Caco-2 (cell line): ENCODE results near the gene TMEM182. TPM values are rescaled to one million over a fixed set of nuclear protein-coding genes. Genes with fewer than 3 reads are reported as not detected.

Experiments used
- BruUV-seq: library from RNA; stranded (reverse); fragments of 400-500 nt; replicated peaks from 2 replicates; lab custom pipeline; 2021; lab: Mats Ljungman, UMichigan
- CTCF ChIA-PET: fragments of 300-600 bp; sonication (Branson Sonifier 250); formaldehyde crosslinking; loops from one replicate; lab custom pipeline; 2022; ENCODE audit warnings: antibody characterized with exemption; lab: Charles Lee
- POLR2A ChIA-PET: fragments of 300-600 bp; sonication (Branson Sonifier 250); formaldehyde crosslinking; loops from one replicate; lab custom pipeline; 2022; ENCODE audit warnings: antibody characterized with exemption; lab: Charles Lee
- DNase-seq, 2 experiments: peaks; one replicate each; pipeline versions ENCODE4 v3.0.0 to v3.0.0-alpha.2; 2020 to 2022
- H3K27me3 ChIP-seq: replicated peaks from 2 replicates; pipeline ENCODE4 v1.6.0; 2011; ENCODE audit warnings: low read length; ENCODE audit not compliant: control insufficient read depth, insufficient read depth
- H3K36me3 ChIP-seq: 2 replicates; pipeline ENCODE4 v1.5.1; 2011; ENCODE audit warnings: low read length; ENCODE audit not compliant: control insufficient read depth, insufficient read depth
- H3K4me1 ChIP-seq: fragments of 250-450 bp; sonication (Bioruptor Pico); 2 replicates; pipeline ENCODE4 v1.5.1; 2020; ENCODE audit warnings: mild to moderate bottlenecking
- H3K4me3 ChIP-seq: 2 replicates; pipeline ENCODE4 v1.5.1; 2011; ENCODE audit warnings: low read depth, mild to moderate bottlenecking, control low read depth, low read length
- H3K9me3 ChIP-seq: fragments of 250-450 bp; sonication (Bioruptor Pico); 2 replicates; pipeline ENCODE4 v1.5.1; 2020; ENCODE audit warnings: mild to moderate bottlenecking, moderate library complexity
- H3K27ac Mint-ChIP-seq: one replicate; pipeline ENCODE4 v1.8.0; 2022; ENCODE audit warnings: mixed read lengths; ENCODE audit not compliant: unreplicated experiment
- H3K27me3 Mint-ChIP-seq: one replicate; pipeline ENCODE4 v1.8.0; 2022; ENCODE audit warnings: mixed read lengths; ENCODE audit not compliant: insufficient read depth, unreplicated experiment
- H3K36me3 Mint-ChIP-seq: one replicate; pipeline ENCODE4 v1.8.0; 2022; ENCODE audit warnings: mild to moderate bottlenecking, mixed read lengths; ENCODE audit not compliant: insufficient read depth, unreplicated experiment
- H3K4me1 Mint-ChIP-seq: one replicate; pipeline ENCODE4 v1.8.0; 2022; ENCODE audit warnings: low read depth, mixed read lengths; ENCODE audit not compliant: unreplicated experiment
- H3K4me3 Mint-ChIP-seq: one replicate; pipeline ENCODE4 v1.8.0; 2022; ENCODE audit warnings: mild to moderate bottlenecking, moderate library complexity, mixed read lengths; ENCODE audit not compliant: unreplicated experiment
- H3K9me3 Mint-ChIP-seq: one replicate; pipeline ENCODE4 v1.8.0; 2022; ENCODE audit warnings: mixed read lengths; ENCODE audit not compliant: unreplicated experiment
- intact Hi-C: fragments of 100-400 bp; cut with micrococcal nuclease; formaldehyde crosslinking; loops from one replicate; pipeline ENCODE4 v1.10.0; 2022; ENCODE audit not compliant: unreplicated experiment
- total RNA-seq: library from RNA; stranded (reverse); gene quantifications from 2 replicates; pipeline ENCODE4 v1.2.3, GENCODE V29; 2022
- TF ChIP-seq, protein P1 (sequence below), 2 experiments: fragments of 200-600 bp in 1 of 2; IDR thresholded peaks; 1 replicate in 1 of 2; 2 replicates in 1 of 2; pipeline versions ENCODE4 v1.5.1 to v1.8.0; 2011 to 2022; ENCODE audit warnings: antibody characterized with exemption in 1 of 2, control low read depth in 1 of 2, inconsistent platforms in 1 of 2, low read depth in 1 of 2, low read length in 1 of 2, mild to moderate bottlenecking in 1 of 2, moderate library complexity in 1 of 2; ENCODE audit not compliant: insufficient read depth in 1 of 2, severe bottlenecking in 1 of 2, unreplicated experiment in 1 of 2

TMEM182 gene
- total RNA-seq, 1 experiment from 2014 or later, result 13.6 TPM

DNA sequence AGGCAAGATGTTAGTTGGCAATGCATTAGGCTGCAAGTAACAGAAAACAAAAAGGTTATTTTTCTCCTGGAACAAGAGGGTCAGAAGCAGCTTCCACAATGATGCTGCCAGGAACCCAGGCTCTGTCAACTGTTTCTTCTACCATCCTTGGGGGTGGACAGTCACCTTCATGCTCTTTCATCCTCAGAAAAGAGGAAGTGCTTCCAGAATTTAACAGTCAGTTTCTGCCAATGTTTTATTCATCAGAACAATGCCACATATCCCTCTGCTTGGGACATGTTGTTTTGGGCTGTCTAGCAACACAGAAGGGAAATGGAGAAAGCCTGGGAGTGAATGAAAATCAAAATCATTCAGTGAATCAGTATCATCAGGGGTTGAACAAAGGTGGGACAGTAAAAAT is 7.1 kb downstream of the TMEM182 start:
- Mint-ChIP-seq H3K4me1 (no peaks in the 10 kb centered on the region), H3K4me3 (no peak overlapping the region), H3K9me3 (no peaks in the 10 kb centered on the region), H3K36me3 (no peaks in the 10 kb centered on the region), H3K27ac (no peak overlapping the region), H3K27me3 (no peaks in the 10 kb centered on the region)
- Histone ChIP-seq H3K4me3 (no peak overlapping the region), H3K9me3 (no peaks in the 10 kb centered on the region), H3K36me3 (no peaks in the 10 kb centered on the region), H3K4me1 (no peaks in the 10 kb centered on the region), H3K27me3 (no peaks in the 10 kb centered on the region)
- TF ChIP-seq, protein P1, sequence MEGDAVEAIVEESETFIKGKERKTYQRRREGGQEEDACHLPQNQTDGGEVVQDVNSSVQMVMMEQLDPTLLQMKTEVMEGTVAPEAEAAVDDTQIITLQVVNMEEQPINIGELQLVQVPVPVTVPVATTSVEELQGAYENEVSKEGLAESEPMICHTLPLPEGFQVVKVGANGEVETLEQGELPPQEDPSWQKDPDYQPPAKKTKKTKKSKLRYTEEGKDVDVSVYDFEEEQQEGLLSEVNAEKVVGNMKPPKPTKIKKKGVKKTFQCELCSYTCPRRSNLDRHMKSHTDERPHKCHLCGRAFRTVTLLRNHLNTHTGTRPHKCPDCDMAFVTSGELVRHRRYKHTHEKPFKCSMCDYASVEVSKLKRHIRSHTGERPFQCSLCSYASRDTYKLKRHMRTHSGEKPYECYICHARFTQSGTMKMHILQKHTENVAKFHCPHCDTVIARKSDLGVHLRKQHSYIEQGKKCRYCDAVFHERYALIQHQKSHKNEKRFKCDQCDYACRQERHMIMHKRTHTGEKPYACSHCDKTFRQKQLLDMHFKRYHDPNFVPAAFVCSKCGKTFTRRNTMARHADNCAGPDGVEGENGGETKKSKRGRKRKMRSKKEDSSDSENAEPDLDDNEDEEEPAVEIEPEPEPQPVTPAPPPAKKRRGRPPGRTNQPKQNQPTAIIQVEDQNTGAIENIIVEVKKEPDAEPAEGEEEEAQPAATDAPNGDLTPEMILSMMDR (IDR thresholded peaks at IDR 0.05; ENCODE audit: insufficient read depth in 1 of 2, low read depth in 1 of 2, low read length in 1 of 2, severe bottlenecking in 1 of 2, unreplicated experiment in 1 of 2), result no peak
- ChIA-PET POLR2A (no interaction called here), CTCF (interaction anchor here (1.1 kb wide), 1 partner anchor 15 kb away, joined by 3 read pairs; no protein-coding TSS in a partner anchor)
- DNase-seq, result no peak
- intact Hi-C loops, result no loop called here
- BruUV-seq, result no TSS peak

DNA sequence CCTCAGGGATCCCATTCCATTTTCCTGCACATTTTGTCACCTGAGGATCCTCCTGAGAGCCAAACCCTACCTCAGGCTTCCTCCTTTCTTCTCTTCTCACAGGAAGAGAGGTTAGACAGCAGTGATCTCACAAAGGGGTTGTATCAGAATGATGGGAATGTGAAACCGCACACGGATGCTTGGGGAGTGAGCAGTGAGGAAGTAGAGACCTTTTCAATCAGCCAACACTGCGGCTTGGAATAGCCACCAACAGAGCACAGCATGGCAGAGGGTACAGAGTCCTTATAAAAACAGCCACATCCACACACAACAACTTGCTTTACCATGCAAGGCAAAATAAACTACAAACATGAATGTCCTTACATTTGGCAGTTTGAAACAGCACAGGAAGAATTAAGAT is 8.7 kb downstream of the TMEM182 start:
- Histone ChIP-seq H3K9me3 (no peaks in the 10 kb centered on the region), H3K4me3 (no peak overlapping the region), H3K36me3 (no peaks in the 10 kb centered on the region), H3K4me1 (no peaks in the 10 kb centered on the region), H3K27me3 (no peaks in the 10 kb centered on the region)
- TF ChIP-seq, protein P1 (IDR thresholded peaks at IDR 0.05; ENCODE audit: insufficient read depth in 1 of 2, low read depth in 1 of 2, low read length in 1 of 2, severe bottlenecking in 1 of 2, unreplicated experiment in 1 of 2), result no peak
- Mint-ChIP-seq H3K27me3 (no peaks in the 10 kb centered on the region), H3K4me1 (no peaks in the 10 kb centered on the region), H3K27ac (no peak overlapping the region), H3K9me3 (no peaks in the 10 kb centered on the region), H3K36me3 (no peaks in the 10 kb centered on the region), H3K4me3 (no peak overlapping the region)
- intact Hi-C loops, result no loop called here
- POLR2A ChIA-PET, result no interaction called here
- CTCF ChIA-PET, result no interaction called here
- DNase-seq, result no peak
- no TSS peak for BruUV-seq

DNA sequence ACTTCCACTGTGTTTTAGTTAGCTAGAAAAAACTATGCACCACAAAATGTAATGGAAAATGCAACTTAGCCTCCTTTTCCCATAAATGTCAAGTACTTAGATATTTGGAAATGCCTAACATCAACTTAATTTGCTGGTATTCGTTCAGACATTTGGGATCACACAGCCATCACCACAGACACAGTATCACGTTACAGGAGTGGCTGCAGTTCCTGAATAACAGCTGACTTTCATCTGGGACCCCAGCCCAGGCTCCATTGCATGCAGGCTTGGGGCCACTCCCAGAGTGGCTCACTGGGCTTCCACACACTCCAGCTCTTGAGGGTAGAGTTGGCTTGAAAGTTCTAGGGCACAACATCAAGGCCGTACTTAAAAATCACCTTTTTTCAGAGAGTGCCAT is 9.3 kb downstream of the TMEM182 start:
- H3K4me3 Mint-ChIP-seq, result no peak overlapping the region
- CTCF ChIA-PET, result no interaction called here

More for the DNA sequence above, 9.3 kb downstream of the TMEM182 start:
- no peaks in the 10 kb centered on the region for H3K36me3 Mint-ChIP-seq
- BruUV-seq, result no TSS peak
- H3K27me3 Mint-ChIP-seq, result no peaks in the 10 kb centered on the region
- TF ChIP-seq, protein P1 (IDR thresholded peaks at IDR 0.05; ENCODE audit: insufficient read depth in 1 of 2, low read depth in 1 of 2, low read length in 1 of 2, severe bottlenecking in 1 of 2, unreplicated experiment in 1 of 2), result no peak
- H3K4me1 ChIP-seq, result no peaks in the 10 kb centered on the region
- H3K36me3 ChIP-seq, result no peaks in the 10 kb centered on the region
- no peaks in the 10 kb centered on the region for H3K4me1 Mint-ChIP-seq
- H3K9me3 Mint-ChIP-seq, result no peaks in the 10 kb centered on the region
- no peak for DNase-seq
- H3K27me3 ChIP-seq, result no peaks in the 10 kb centered on the region
- no peak overlapping the region for H3K4me3 ChIP-seq
- POLR2A ChIA-PET, result no interaction called here
- intact Hi-C loops, result no loop called here
- no peak overlapping the region for H3K27ac Mint-ChIP-seq
- H3K9me3 ChIP-seq, result no peaks in the 10 kb centered on the region
